Suppressor macrophage (primary cell): ENCODE results near the gene SLFN11.
A peak's percentile ranks its signal among the peaks of the same experiment; 100 is the strongest.
"Not testable (repeated sequence)": the region's sequence is repeated elsewhere in the genome, so short reads cannot be mapped to it uniquely, and the experiment has no call there.

Experiments
- DNase-seq, 4 experiments: peaks; one replicate each; pipeline ENCODE4 v3.0.0-alpha.2; 2020 to 2022

The SLFN11 gene

GRCh38 chr17:35352284-35352683 lies 21.1 kb downstream of the SLFN11 start:
- no peak for DNase-seq

GRCh38 chr17:35350493-35350892 lies 22.9 kb downstream of the SLFN11 start:
- no peak for DNase-seq

GRCh38 chr17:35345926-35346771 lies 27.3 kb downstream of the SLFN11 start:
- peak; percentile 86 to 96 (median 92) for DNase-seq

- no peak for DNase-seq
Observed at GRCh38 chr17:35345445-35345925, 27.9 kb downstream of the SLFN11 start.

GRCh38 chr17:35344262-35344661 lies 29.2 kb downstream of the SLFN11 start:
- no peak for DNase-seq

- DNase-seq = peak in 3 of 4 experiments; percentile 7 to 60 (median 16)
Observed at GRCh38 chr17:35342276-35342675, 31.1 kb downstream of the SLFN11 start.

- DNase-seq = peak; percentile 63 to 88 (median 83)
Observed at GRCh38 chr17:35341411-35341992, 31.9 kb downstream of the SLFN11 start.

- DNase-seq = no peak
Observed at GRCh38 chr17:35338230-35338629, 35.2 kb downstream of the SLFN11 start.

- DNase-seq = no peak
Observed at GRCh38 chr17:35337364-35337763, 36.1 kb downstream of the SLFN11 start.

- not testable (repeated sequence) for DNase-seq
Observed at GRCh38 chr17:35333578-35333977, 39.8 kb downstream of the SLFN11 start.

GRCh38 chr17:35322749-35323148 lies 50.7 kb downstream of the SLFN11 start:
- DNase-seq = no peak

GRCh38 chr17:35315971-35316370 lies 57.5 kb downstream of the SLFN11 start:
- DNase-seq = no peak

- DNase-seq = no peak
Observed at GRCh38 chr17:35315283-35315682, 58.1 kb downstream of the SLFN11 start.

GRCh38 chr17:35314415-35315216 lies 58.8 kb downstream of the SLFN11 start:
- peak in 1 of 4 experiments; percentile 21 for DNase-seq

GRCh38 chr17:35313875-35314409 lies 59.5 kb downstream of the SLFN11 start:
- peak in 2 of 4 experiments; percentile 7 to 12 for DNase-seq

GRCh38 chr17:35312790-35313711 lies 60.4 kb downstream of the SLFN11 start:
- DNase-seq = peak; percentile 63 to 86 (median 79)

- DNase-seq = peak in 1 of 4 experiments; percentile 10
Observed at GRCh38 chr17:35312346-35312745, 61.1 kb downstream of the SLFN11 start.

GRCh38 chr17:35309345-35309744 lies 64.1 kb downstream of the SLFN11 start:
- DNase-seq = not testable (repeated sequence)
